GM19023 (cell line): Measurements from ENCODE around the gene FAM13C.

Source experiments
- ATAC-seq: cut with Tn5 transposase; IDR thresholded peaks from one replicate; pipeline ENCODE4 v1.9.1; 2021; ENCODE audit warnings: mild to moderate bottlenecking, moderate library complexity; ENCODE audit not compliant: unreplicated experiment

The FAM13C gene

DNA sequence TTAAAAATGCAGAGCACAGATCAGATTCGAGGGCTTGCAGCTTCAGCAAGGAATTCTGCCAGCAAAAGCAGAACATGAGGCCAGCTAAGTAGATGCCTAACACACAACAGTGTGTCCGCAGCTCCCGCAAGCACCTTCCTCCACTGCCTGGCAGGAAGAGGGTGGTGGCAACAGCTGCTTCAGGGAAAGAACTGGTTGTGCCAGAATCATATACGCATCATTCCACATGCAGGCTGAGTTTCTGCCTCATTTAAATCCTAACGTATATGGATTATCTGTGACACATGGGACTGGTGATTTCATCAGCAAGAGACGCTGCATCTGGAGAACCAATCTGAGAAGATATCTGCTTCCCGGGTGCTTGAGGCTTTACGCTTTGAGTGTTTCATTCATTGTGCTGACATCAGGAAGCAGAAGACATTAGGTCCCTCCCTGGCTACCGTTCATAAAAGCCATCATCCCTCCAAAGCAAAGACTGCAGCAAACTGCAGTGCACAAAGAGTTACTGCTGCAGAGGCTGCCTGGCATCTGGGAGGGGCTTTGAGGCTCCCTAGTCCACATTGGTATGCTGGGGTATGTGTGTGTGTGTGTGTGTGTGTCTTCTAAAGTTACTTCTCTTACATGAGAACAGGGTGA lies 78.8 kb downstream of the FAM13C start:
- ATAC-seq = no peak

DNA sequence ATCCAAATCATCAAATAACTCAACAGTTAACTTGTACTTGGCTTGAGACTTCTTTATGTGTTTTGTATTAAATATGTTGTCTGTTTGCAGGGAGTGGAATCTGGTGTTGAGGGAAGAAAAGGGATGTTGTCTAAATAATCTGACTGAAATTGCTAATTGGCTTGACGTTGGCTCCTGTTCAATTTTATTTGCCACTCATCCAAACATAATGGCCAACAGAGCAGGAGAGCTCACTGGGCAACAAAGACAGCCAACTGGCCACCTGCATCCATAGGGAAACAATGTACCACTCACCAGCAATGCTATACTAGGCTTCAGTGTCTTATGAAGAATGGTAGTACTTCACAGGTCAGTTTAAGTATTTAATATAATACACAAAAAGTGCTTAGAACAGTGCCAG lies 80.5 kb downstream of the FAM13C start:
- no peak for ATAC-seq

DNA sequence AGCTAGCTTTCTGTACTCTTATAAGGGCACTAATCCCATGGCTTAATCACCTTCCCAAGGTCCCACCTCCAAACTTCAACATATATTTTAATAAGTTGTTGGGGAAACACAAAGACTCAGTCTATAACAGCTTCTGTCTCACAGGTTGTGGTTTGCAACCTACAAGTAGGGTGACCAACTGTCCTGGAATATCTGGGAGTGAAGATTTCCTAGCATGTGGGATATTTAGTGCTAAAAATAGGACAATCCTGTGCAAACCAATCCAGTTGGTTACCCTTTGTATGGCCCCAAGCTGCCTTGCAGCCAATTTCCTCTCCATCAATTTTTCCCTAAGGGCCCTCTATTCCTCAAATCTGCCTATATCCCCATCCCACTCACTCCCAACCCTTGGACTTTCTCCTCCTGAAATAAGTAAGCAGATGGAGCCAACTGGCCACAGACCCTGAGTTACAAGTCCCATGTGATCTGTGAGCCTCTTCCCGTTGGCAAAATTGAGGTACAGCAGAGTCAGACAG lies 82.3 kb downstream of the FAM13C start:
- no peak for ATAC-seq

DNA sequence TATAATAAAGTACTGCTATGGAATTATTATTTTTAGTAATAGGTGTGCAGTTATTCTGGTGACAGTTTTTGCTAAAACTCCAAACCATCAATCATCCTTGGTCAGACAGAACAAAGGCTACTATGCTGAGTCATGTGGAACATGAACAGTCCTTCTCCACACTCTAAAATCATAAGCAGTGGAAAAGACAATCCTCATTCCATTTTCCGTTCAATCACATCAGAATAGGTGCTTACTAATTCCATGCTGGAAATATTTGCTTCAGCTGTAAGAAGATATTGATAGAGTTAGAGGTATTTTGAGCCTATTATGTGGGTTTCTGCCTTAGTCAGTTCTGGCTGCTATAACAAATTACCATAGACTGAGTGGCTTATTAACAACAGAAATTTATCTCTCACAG lies 82.9 kb downstream of the FAM13C start:
- ATAC-seq = no peak

DNA sequence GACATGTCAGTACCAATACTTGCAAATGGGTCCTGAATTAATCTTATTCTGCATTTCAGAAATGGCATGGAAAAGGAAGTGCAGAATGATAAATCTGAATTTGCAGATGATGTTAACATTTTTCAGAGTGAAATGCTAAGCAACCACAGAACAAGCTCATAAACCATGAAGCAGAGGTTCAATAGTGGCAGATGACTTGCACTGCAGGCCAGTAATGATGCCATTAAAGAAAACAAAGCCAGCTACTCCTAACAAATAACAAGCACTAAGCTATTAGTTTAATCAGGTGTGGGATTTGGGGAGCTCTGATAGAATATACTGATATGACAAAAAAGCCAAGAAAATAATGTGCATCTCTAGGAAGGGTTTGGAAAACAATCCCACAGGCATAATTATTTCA lies 85.4 kb downstream of the FAM13C start:
- ATAC-seq = no peak

DNA sequence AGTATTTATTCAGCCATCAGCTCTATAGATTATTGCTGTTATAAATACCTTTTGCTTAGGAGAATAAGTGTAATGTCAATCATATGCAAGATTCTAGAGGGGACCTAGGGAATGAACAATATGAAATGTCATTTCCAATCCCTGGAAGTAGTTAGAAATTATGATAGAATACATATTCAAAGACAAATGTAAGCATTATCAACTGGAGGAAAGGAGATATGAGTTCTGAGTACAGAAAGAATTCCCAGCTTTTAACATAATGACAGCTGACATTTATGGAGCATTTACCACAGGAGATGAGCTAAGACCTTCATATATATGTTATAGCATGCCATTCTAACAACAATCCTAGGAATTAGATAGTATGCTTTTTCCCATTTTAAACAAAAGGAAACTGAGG lies 86.2 kb downstream of the FAM13C start:
- ATAC-seq = no peak

DNA sequence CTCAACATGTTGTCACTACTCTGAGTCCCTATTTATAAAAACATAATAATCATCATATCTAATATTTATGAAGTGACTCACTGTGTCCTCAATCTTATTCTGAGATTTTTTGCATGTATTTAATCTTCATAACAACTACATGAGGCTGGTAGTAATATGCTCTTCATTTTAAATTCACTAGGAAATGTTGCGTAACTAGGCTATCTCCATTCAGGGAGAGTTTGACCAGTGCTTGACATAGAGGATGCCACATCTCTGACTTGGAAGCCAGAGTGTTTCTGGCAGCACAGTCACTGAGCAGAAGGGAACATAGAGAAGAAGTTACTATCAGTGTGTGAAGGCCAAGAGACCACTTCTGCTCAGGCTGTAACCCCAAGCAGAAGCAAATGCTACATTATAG lies 88.9 kb downstream of the FAM13C start:
- no peak for ATAC-seq

DNA sequence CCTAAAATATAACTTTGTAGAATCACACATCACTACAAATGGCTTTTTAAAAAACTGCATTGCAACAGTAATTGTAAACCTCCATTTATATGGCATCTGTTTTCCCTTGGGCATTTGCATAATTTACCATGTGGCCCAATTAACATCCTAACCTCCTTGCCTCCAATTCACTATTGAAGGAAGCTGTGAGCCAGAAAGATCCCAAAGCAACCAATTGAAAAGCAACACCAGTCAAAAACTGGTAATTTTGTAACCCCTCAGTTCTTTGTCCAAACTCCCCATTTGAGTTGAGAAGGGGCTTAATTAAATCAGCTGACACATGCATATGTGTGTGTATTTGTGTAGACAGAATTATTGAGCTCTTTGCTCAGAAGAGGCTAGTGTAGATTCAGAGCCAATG lies 90.3 kb downstream of the FAM13C start:
- no peak for ATAC-seq

DNA sequence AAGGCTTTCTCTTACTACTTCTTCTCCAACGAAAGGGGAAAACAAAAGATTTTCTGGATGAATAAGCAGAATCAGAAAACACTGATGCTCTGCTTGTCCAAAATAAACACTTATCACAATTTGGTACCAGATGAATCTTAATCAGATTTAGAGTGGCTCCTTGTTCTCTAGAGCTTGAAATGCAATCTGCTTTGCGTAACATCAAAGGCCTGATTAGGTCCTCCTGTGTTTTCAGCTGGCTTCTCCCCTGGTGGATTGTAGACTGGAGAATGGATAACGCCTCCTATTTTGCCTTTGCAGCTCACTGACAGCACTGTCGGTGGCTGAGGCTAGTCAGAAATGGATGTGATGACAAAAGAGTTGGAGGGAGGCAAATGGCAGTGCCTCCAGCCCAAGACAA lies 91.2 kb downstream of the FAM13C start:
- no peak for ATAC-seq

DNA sequence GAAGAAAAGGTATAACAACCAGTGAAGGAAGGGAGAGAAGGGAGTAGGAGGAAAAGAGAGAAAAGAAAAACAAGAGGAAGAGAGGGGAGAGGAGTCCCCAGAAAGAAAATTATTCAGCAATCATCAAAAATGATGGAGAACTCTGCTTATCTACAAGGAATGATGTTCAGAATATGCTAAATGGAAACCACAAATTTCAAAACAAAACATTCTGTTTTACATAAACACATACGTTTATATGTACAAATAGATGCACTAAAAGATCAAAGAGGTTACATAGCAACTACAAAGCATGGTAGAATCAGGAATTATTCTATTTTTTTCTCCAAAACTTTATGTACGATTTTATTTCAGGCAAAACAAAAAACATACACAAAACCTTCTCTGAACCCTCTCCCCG lies 91.9 kb downstream of the FAM13C start:
- no peak for ATAC-seq

DNA sequence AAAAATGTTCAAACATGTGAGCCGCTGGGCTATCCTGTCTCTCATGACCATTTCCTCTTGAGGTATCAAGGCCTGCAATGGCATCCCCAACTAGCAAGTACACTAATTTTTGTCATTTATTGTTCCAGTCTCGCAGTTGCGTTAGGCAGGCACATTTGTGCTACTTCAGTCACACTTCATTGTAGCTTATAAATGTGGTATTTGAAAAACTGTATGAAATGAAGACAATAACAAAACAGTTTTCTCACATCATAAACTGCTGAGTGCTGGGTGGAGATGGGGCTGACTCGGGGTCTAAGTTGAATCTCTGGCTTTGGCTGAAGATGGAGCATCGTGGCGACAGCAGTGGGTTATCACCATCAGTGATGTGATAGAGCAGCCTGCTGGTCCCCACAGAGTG lies 92.7 kb downstream of the FAM13C start:
- ATAC-seq = no peak

DNA sequence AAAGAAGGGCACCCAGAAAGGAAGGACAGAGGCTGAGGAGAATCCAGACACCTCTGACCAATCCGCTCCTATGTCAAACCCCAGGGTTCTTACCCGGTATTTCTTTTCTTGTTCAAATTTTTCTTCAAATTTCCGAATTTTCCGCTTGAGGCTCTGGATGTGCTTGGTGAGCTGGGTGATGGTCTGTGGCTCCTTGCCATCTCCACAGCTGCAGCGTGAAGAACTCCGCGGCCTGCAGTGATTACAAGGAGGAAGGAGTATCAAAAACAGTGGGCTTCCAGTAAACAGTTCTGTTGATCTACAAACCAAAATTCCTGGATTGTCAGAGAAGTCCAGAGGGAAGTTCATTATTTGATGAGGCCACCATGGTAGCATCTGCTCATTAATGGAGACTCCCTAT lies 93.9 kb downstream of the FAM13C start:
- no peak for ATAC-seq

DNA sequence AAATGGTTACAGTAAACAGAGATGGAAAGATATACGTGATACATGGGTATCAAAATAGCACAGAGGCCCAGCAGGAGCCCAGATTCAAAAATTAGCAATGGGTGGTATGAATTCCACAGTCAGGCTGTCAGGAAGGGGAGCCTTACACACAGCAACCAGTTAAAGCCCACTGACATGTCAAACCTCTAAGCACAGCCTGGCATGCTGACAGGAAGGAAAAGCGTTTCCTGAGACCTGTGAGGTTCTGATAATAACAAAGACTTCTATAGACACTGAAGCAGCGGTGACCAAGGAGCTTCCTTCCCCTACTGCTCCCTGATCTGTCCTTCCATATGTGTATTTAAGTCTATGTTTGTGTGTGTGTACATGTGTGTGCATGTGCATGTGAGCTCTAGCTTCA lies 96.0 kb downstream of the FAM13C start:
- no peak for ATAC-seq

DNA sequence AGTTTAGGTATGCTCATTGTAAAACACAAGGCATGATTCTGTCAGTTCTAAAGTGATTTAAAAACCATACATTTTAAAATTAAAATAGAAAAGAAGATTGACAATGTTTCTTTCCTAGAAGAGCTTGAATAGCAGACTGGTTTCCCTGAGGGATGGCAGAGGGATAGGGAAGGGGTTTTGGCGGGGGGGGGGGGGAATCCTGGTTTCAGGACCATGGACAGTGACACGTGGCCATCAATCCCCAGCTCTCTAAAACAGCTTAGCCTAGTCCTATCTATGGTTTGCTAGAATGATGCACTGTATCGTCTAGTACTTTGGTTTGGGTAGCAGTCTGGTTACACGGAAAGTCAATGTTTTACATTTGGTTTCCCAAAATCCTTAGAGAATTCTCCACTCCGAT lies 97.2 kb downstream of the FAM13C start:
- no peak for ATAC-seq

DNA sequence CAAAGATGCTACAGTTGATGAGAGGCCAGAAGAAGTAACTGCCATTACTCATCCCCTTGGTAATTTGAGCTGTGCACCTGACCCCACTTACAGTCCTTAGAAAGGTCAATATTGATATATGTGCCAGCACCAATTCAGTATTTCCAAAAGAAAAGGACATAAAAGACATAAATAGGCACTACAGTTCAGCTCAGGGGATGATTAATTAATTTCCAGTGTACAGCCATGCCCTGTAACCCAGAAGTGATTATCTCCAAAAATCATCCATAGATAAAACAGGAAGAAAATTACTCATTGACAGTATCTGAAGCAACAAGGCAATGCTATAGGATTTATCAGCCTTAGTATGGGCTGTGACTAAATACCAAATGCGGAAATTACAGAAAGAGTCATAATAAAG lies 103.5 kb downstream of the FAM13C start:
- no peak for ATAC-seq

DNA sequence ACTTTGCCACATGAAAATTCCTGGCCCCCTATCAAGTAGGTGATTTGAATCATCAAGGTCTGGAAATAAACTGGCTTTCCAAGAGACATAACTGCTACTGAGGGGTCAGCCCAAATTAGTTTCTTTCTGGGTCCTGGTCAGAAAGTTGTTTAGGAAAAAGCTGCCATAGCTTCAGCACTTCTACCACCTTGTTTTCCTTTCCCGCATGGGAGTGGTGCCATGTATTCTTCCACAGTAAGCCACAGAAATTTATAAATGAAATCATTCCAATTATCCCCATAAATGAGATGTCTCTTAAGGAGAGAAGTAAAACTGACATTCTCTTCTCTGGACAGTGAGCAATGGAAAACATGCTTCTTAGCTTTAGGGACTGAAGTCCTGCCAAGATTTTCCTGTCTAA lies 105.1 kb downstream of the FAM13C start:
- no peak for ATAC-seq

DNA sequence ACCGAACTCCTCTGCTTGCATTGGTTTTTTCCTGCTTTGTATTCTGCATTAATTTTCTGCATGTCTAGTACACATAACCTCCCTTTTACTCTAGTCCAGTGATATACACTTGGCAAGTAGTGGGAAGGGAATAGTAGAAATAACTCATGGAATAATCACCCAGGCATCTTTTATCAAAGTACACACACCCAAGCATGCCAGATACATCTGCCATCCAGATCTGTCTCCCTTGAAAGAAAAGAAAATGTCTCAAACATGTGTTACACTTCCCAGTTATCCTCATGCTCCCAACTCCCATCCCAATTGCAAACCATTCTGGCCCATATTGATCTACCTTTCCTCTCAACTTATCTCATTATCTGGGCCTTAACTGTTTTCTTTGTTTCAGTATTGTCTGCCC lies 106.9 kb downstream of the FAM13C start:
- ATAC-seq = no peak

DNA sequence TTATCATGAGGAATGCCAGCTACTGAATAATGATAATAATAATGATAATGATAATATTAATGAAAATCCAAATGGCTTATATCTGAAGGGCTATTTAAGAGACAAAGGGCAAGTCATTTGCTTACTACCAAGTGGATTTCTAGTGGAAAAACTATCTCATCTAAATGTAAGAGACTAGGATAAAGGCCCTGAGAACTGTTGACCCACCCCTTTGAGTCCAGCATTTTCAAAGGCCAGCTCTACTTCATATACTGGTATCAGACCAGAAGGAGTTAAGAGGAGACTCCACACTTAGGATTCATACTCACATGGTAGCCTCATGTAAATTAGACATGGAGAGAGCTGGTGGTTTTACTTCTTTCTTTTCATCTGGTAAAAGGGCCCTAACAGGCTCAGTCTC lies 109.9 kb downstream of the FAM13C start:
- ATAC-seq = no peak

DNA sequence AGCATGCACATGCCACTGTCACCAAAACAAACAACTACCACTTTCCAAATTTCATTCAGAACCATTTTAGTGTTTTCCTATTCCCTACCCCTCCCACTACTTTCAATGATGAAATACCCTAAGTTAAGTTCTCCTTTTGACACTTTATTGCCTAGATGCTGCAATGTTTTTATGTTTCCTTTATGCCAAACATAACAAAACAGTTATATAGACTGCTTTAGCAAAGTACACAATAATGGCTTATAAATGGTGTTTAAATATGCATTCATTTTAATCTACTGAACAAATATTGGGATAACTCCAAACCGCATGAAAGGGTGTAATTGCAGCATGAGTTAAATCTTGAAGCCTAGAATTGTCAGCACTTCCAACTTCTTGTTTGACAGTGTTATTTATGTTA lies 116.7 kb downstream of the FAM13C start:
- no peak for ATAC-seq

DNA sequence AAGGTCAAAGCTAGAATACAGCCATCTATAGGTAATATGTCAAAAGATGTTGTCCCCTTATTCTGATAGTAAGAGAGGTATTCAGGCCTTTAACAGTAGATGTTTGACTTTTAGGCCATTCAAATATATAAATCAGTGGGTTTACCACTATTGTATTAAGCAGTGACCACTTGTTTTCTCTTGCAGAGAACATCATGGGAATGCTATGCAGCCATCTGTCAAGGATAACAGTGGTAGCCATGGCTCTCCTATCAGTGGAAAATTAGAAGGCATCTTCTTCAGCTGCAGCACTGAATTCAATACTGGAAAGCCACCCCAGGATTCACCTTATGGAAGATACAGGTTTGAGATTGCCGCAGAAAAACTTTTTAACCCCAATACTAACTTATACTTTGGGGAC lies 117.5 kb downstream of the FAM13C start:
- no peak for ATAC-seq

DNA sequence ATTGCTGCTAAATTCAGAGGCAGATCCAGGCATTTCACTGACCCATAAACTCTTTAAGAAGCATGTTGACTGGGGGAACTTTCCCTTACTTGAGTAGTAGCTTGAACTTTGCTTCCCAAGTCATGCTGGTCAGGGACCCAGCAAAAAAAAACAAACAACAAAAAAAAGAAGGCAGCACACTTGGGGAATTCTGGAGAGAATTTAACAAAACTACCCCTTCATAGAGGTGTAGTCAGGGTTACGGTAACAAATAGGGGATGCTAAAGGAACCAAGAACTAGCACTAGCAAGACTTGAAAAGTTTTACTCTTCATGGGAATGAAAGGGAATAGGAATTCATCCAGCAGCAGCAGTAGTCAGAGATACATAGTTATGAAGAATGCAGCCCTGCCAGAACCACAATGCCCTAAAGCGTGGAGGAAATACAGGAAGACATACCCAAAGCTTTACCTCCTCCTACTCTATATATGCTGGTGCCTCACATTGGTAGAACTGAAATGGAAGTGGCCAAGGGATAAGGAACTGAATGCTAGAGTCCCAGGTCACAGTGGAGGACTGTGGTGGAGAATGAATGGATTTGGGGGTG lies 118.6 kb downstream of the FAM13C start:
- ATAC-seq = no peak

DNA sequence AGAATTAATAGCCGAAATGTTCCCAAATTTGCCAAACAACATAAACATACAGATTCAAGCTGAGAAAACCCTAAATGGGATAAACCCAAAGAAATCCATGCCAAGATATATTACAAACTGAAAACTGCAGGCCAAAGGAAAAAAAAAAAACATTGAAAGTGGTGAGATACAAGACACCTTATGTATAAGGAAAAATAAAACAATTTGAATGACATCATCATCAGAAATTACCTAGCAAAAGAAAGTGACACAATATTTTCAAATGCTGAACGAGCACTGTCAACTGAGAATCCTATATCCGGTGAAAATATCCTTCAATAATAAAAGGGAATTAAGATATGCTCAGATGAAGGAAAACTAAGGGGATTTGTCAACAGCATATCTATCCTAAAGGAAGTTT lies 119.4 kb downstream of the FAM13C start:
- no peak for ATAC-seq

DNA sequence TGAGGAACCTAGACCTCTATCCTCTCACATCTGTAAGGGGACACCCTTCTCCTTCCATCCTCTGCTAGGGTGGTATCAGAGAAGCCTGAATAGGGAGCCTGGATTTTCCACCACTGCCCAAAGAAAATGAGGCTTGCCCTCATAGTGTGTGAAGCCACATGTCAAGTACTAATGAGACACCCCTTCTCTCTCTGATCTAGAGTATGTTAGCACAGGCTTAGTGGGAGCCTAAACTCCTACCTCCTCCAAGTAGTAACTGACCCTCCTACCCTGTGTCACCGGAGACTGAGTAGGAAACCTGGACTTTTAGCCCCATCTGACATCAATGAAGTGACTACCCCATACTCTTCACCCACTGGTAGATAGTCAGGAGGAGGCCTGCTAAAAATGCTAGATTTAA lies 120.3 kb downstream of the FAM13C start:
- no peak for ATAC-seq
